Neural progenitor cell (in vitro differentiated cells): ENCODE measurements around the gene PWP2. TPM values are rescaled to one million over a fixed set of nuclear protein-coding genes. Genes with fewer than 3 reads are reported as not detected.
"Not testable (repeated sequence)": the region's sequence is repeated elsewhere in the genome, so short reads cannot be mapped to it uniquely, and the experiment has no call there.

Experiments used
- DNase-seq: peaks from one replicate; pipeline ENCODE4 v3.0.0-alpha.2; 2016; ENCODE audit warnings: low spot score
- H2AFZ ChIP-seq: fragments of 200-600 bp; sonication (generic); replicated peaks from 2 replicates; pipeline ENCODE4 v1.6.1; 2016; ENCODE audit warnings: antibody characterized with exemption
- H3F3A ChIP-seq: fragments of 200-600 bp; sonication (generic); 2 replicates; pipeline ENCODE4 v1.6.1; 2016; ENCODE audit warnings: antibody characterized with exemption, low read depth
- H3K27ac ChIP-seq: fragments of 200-600 bp; sonication (generic); 2 replicates; pipeline ENCODE4 v1.5.1; 2016; ENCODE audit warnings: mild to moderate bottlenecking
- H3K27me3 ChIP-seq: fragments of 200-600 bp; sonication (generic); 2 replicates; pipeline ENCODE4 v1.6.1; 2016; ENCODE audit warnings: mild to moderate bottlenecking, moderate library complexity
- H3K36me3 ChIP-seq: fragments of 200-600 bp; sonication (generic); 2 replicates; pipeline ENCODE4 v1.5.1; 2016
- H3K4me1 ChIP-seq: fragments of 200-600 bp; sonication (generic); 2 replicates; pipeline ENCODE4 v1.6.1; 2016; ENCODE audit warnings: mixed run types
- H3K4me2 ChIP-seq: fragments of 200-600 bp; sonication (generic); 2 replicates; pipeline ENCODE4 v1.6.1; 2016
- H3K4me3 ChIP-seq: fragments of 200-600 bp; sonication (generic); 2 replicates; pipeline ENCODE4 v1.5.1; 2016
- H3K79me2 ChIP-seq: fragments of 200-600 bp; sonication (generic); 2 replicates; pipeline ENCODE4 v1.6.1; 2016; ENCODE audit warnings: low read depth
- H3K9ac ChIP-seq: fragments of 200-600 bp; sonication (generic); 2 replicates; pipeline ENCODE4 v1.6.1; 2016
- H3K9me3 ChIP-seq: fragments of 200-600 bp; sonication (generic); 2 replicates; pipeline ENCODE4 v1.5.1; 2016; ENCODE audit warnings: low read depth
- H4K20me1 ChIP-seq: fragments of 200-600 bp; sonication (generic); 2 replicates; pipeline ENCODE4 v1.6.1; 2016; ENCODE audit warnings: low read depth
- H3K27ac Mint-ChIP-seq: 3 replicates; pipeline ENCODE4 v1.8.0; 2021; ENCODE audit warnings: mixed read lengths
- H3K27me3 Mint-ChIP-seq: 2 replicates; pipeline ENCODE4 v1.8.0; 2022; ENCODE audit warnings: low read depth, mild to moderate bottlenecking, inconsistent platforms, moderate library complexity, mixed read lengths; ENCODE audit not compliant: insufficient read depth
- H3K36me3 Mint-ChIP-seq: 3 replicates; pipeline ENCODE4 v1.8.0; 2021; ENCODE audit warnings: mixed read lengths
- H3K4me1 Mint-ChIP-seq: 3 replicates; pipeline ENCODE4 v1.8.0; 2021; ENCODE audit warnings: mixed read lengths
- H3K4me3 Mint-ChIP-seq: 3 replicates; pipeline ENCODE4 v1.8.0; 2021; ENCODE audit warnings: mild to moderate bottlenecking, moderate library complexity, mixed read lengths
- H3K9me3 Mint-ChIP-seq: 3 replicates; pipeline ENCODE4 v1.8.0; 2020; ENCODE audit warnings: mixed read lengths
- total RNA-seq: library from RNA; depleted of rRNA; stranded (reverse); fragments of >200 nt; gene quantifications from 2 replicates; pipeline ENCODE4 v1.2.3, GENCODE V29; 2015; ENCODE audit warnings: low replicate concordance

Gene PWP2
- total RNA-seq, 1 donor from 2014 or later = 9.8 TPM

DNA sequence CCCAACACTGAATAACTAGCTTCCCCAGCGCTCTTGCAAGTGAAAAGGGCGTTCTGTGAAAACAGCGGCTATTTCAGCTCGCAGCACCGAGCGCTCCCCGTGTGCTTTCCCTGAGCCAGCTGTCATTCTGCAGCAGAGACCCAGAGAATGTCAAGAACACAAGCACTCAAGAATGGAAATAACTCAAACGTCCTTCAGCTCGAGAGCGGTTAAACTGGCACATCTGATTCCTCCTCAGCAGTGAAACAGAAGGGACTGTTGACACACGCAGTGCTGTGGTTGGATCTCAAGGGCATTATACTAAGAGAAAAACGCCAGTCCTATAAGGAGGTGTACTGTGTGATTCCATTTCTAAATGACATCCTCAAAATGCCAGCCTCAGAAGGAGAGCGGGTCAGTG is 8.2 kb upstream of the PWP2 start:
- H3F3A ChIP-seq, H2AFZ ChIP-seq, H3K4me1 Mint-ChIP-seq, H3K27ac ChIP-seq, H3K4me3 Mint-ChIP-seq, H3K4me2 ChIP-seq, H3K4me3 ChIP-seq, H4K20me1 ChIP-seq, H3K36me3 Mint-ChIP-seq, H3K27me3 Mint-ChIP-seq, H3K27ac Mint-ChIP-seq, H3K9me3 Mint-ChIP-seq, H3K9ac ChIP-seq, H3K79me2 ChIP-seq, H3K4me1 ChIP-seq, H3K9me3 ChIP-seq, H3K27me3 ChIP-seq, DNase-seq, H3K36me3 ChIP-seq: not testable (repeated sequence)

DNA sequence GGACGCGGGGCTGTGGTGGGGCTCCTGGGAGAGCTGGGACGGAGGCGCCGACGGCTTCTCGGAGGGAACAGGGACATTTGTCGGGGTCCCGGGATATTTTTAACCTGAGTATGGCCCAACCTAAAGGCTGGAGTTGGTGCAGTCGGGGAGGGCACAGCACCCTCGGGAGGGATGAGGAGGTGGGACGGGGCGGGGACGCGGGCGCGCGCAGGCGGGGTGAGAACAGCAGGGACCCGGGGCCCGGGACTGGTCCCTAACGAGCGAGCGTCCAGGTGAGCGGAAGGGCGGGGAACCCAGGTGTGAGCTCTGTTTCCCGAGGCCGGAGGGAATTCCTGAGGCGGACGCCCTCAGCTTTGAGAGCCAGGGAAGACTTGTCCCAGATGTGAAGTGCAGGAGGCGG is 390 bp downstream of the PWP2 start:
- H4K20me1 ChIP-seq, H3K79me2 ChIP-seq, H3K27ac ChIP-seq, H2AFZ ChIP-seq, H3F3A ChIP-seq, H3K36me3 Mint-ChIP-seq, H3K4me3 ChIP-seq, DNase-seq, H3K27ac Mint-ChIP-seq, H3K9me3 Mint-ChIP-seq, H3K4me3 Mint-ChIP-seq, H3K36me3 ChIP-seq, H3K4me1 ChIP-seq, H3K9ac ChIP-seq, H3K27me3 Mint-ChIP-seq, H3K9me3 ChIP-seq, H3K4me2 ChIP-seq, H3K4me1 Mint-ChIP-seq, H3K27me3 ChIP-seq: not testable (repeated sequence)

DNA sequence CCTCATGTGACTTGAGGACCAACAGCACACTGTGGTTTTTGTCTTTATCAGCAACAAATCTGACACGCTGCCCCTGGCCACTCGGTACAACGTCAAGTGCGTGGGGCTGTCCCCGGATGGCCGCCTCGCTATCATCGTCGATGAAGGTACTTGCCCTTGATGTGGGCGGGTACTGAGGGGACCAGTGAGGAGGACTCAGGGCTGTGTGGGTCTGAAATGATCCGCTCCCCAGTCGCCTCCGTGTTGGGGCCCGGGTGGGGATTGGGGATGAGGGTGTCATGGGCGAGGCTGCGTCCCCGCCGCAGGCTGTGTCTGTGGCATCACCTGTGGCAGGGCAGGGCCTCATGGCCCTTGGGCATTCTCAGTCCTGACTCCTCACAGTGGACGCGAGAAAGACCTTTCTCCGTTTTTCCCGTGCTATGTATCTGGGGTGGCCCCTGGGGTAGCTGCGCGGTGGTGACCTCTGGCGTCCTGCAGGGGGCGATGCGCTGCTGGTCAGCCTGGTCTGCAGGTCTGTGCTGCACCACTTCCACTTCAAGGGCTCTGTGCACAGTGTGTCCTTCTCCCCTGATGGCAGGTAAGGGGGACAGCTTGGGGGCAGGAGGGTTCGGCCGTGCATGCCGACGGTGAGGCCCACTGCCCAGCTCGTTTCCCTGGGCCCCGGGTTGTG is 6.6 kb downstream of the PWP2 start:
- not testable (repeated sequence) for H3K4me1 ChIP-seq

DNA sequence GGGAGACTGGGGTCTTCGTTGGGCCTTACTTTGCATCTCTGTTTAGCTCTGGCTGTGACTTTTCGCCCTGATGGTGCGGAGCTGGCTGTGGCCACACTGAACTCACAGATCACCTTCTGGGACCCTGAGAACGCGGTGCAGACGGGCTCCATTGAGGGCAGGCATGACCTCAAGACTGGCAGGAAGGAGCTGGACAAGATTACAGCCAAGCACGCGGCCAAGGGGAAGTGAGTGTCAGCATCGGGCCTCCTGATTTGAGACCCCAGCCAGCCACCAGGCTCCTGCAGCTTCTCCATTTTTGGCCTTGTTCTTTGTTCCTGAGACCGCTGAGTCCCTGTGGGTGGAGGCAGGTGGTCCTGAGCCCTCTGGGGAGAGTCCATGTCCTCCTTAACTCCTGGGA is 14.9 kb downstream of the PWP2 start:
- not testable (repeated sequence) for H3K4me3 Mint-ChIP-seq, H3K9ac ChIP-seq, H3K4me2 ChIP-seq, H3K4me1 ChIP-seq, H3K27me3 ChIP-seq, H3K4me3 ChIP-seq, H4K20me1 ChIP-seq, H3F3A ChIP-seq, H3K9me3 ChIP-seq, H3K27ac Mint-ChIP-seq, H3K36me3 Mint-ChIP-seq, H3K27ac ChIP-seq, H3K9me3 Mint-ChIP-seq, H3K79me2 ChIP-seq, H3K27me3 Mint-ChIP-seq, H2AFZ ChIP-seq, H3K4me1 Mint-ChIP-seq, H3K36me3 ChIP-seq, DNase-seq

More for the DNA sequence above, 6.6 kb downstream of the PWP2 start:
- not testable (repeated sequence) for H3K4me2 ChIP-seq, H3K4me3 Mint-ChIP-seq, H3K27me3 Mint-ChIP-seq, H3K9ac ChIP-seq, H3K36me3 ChIP-seq, H2AFZ ChIP-seq, H3K4me1 Mint-ChIP-seq, H3K27ac ChIP-seq, H3K9me3 ChIP-seq, H3K4me3 ChIP-seq, DNase-seq, H4K20me1 ChIP-seq, H3K27me3 ChIP-seq, H3K79me2 ChIP-seq, H3K27ac Mint-ChIP-seq, H3K36me3 Mint-ChIP-seq, H3K9me3 Mint-ChIP-seq, H3F3A ChIP-seq

DNA sequence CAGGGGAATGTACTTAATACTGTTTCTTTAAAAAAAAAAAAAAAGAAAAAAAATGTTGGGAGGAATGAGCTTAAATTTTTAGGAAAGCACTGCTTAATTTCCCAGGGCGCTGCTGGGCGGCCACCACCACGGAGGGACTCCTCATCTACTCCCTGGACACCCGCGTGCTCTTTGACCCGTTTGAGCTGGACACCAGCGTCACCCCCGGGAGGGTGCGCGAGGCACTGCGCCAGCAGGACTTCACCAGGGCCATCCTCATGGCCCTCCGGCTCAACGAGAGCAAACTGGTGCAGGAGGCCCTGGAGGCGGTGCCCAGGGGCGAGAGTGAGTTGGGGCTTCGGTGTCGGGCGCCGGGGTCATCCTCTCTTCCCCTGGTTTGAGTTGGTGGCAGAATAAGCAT is 20.6 kb downstream of the PWP2 start:
- not testable (repeated sequence) for H3K27ac ChIP-seq, H3K27me3 Mint-ChIP-seq, H3K4me3 ChIP-seq, H3K9me3 Mint-ChIP-seq, DNase-seq, H3K36me3 Mint-ChIP-seq, H3K36me3 ChIP-seq, H3F3A ChIP-seq, H3K9me3 ChIP-seq, H3K4me1 Mint-ChIP-seq, H4K20me1 ChIP-seq, H3K27ac Mint-ChIP-seq, H3K4me3 Mint-ChIP-seq, H3K79me2 ChIP-seq, H2AFZ ChIP-seq, H3K9ac ChIP-seq, H3K4me2 ChIP-seq, H3K4me1 ChIP-seq, H3K27me3 ChIP-seq

DNA sequence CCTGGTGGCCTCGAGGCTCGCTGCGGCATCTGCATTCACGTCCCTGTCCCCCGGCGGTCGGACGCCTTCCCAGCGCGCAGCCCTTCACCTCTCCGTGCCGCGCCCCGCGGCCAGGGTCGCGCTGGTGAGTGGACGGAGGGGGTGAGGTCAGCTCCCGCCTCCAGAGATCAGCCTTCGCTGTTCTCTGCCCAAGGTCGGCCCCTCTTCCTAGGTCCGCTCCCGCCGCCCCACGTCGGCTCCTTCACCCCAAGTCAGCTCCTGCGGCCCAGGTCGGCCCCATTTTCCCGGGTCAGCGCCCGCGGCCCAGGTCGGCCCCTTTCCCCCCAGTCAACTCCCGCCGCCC is 26.5 kb downstream of the PWP2 start:
- H3K27me3 Mint-ChIP-seq, H3F3A ChIP-seq, H3K36me3 ChIP-seq, H3K9ac ChIP-seq, H3K4me3 ChIP-seq, H3K9me3 Mint-ChIP-seq, H3K9me3 ChIP-seq, H2AFZ ChIP-seq, H3K27ac Mint-ChIP-seq, H3K27me3 ChIP-seq, H3K27ac ChIP-seq, H3K36me3 Mint-ChIP-seq, H3K4me1 ChIP-seq, H3K4me3 Mint-ChIP-seq, H4K20me1 ChIP-seq, H3K4me1 Mint-ChIP-seq, H3K4me2 ChIP-seq, H3K79me2 ChIP-seq, DNase-seq: not testable (repeated sequence)

DNA sequence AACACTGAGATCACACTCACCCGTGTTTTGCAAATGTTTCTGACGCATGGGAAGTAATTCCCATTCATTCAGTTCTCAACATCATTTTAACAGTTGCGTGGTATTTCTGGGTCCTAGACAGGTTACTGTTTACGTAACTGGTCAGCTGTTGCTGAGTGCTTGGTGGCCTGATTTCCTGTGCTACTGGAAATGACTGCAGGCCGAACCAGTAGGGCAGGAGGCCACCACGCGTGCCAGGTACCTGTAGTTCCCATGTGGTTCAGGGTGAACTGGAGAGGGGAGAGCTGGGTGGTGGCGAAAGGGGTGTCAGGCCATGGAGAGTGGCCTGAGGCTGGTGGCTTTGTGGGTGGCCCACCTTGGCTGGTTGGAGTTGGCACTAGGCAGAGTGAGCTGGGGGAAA is 27.5 kb downstream of the PWP2 start:
- H2AFZ ChIP-seq, H3K27me3 ChIP-seq, DNase-seq, H3K4me2 ChIP-seq, H3K9ac ChIP-seq, H3K36me3 Mint-ChIP-seq, H3K4me1 ChIP-seq, H3K27ac ChIP-seq, H3F3A ChIP-seq, H3K9me3 ChIP-seq, H3K27ac Mint-ChIP-seq, H3K9me3 Mint-ChIP-seq, H3K79me2 ChIP-seq, H3K4me3 Mint-ChIP-seq, H3K4me3 ChIP-seq, H3K36me3 ChIP-seq, H3K27me3 Mint-ChIP-seq, H4K20me1 ChIP-seq, H3K4me1 Mint-ChIP-seq: not testable (repeated sequence)

DNA sequence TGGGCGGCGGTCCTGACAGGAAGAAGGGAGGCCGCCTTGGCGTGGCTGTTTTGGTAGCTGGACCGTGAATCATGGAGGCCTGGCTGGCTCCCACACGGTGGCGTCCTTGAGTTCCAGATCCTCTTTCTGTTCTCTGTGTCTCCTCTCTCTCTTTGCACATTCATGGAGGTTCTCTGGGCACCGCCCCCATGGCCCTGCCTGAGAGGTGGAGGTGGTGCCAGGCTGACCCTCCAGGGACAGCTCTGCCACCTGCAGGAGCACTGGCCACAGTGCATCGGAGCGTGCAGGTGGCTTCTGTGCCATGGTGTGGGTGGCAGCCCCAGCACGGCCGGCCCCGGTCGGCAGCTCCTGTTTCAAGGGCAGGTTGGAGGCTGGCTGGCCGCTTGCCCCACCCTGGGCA is 30.8 kb downstream of the PWP2 start:
- not testable (repeated sequence) for H3K4me1 Mint-ChIP-seq, H3K9me3 ChIP-seq, H3K4me1 ChIP-seq, DNase-seq, H3K9me3 Mint-ChIP-seq, H3K4me3 ChIP-seq, H3K27ac Mint-ChIP-seq, H3K79me2 ChIP-seq, H3K27me3 Mint-ChIP-seq, H3K36me3 ChIP-seq, H4K20me1 ChIP-seq, H3K4me2 ChIP-seq, H2AFZ ChIP-seq, H3K27me3 ChIP-seq, H3K4me3 Mint-ChIP-seq, H3K36me3 Mint-ChIP-seq, H3K27ac ChIP-seq, H3K9ac ChIP-seq, H3F3A ChIP-seq
